Neutrophil (primary cell): ENCODE results near the gene ME3.
"Not testable (repeated sequence)": the region's sequence is repeated elsewhere in the genome, so short reads cannot be mapped to it uniquely, and the experiment has no call there.

Source experiments
- H3K27ac ChIP-seq: fragments of 200-600 bp; sonication (generic); 2 replicates; pipeline ENCODE4 v1.5.1; 2016; ENCODE audit warnings: mild to moderate bottlenecking, moderate library complexity
- H3K27me3 ChIP-seq: fragments of 200-600 bp; sonication (generic); 2 replicates; pipeline ENCODE4 v1.6.0; 2016; ENCODE audit warnings: mild to moderate bottlenecking
- H3K36me3 ChIP-seq: fragments of 200-600 bp; sonication (generic); 2 replicates; pipeline ENCODE4 v1.5.1; 2017
- H3K4me1 ChIP-seq, 2 experiments: fragments of 200-600 bp in 1 of 2; sonication (generic) in 1 of 2; 1 replicate in 1 of 2; 2 replicates in 1 of 2; pipeline versions ENCODE4 v1.5.1 to v1.6.1; 2013 to 2016; ENCODE audit warnings: low read depth in 1 of 2, low read length in 1 of 2, mild to moderate bottlenecking in 1 of 2, moderate library complexity in 1 of 2; ENCODE audit not compliant: control insufficient read depth in 1 of 2, insufficient read depth in 1 of 2
- H3K4me3 ChIP-seq, 2 experiments: fragments of 200-600 bp in 1 of 2; sonication (generic) in 1 of 2; 1 replicate in 1 of 2; 2 replicates in 1 of 2; pipeline ENCODE4 v1.5.1; 2013 to 2016; ENCODE audit warnings: low read depth in 1 of 2, low read length in 1 of 2, mild to moderate bottlenecking in 1 of 2, moderate library complexity in 1 of 2
- H3K9me3 ChIP-seq: fragments of 200-600 bp; sonication (generic); 2 replicates; pipeline ENCODE4 v1.5.1; 2016
- TF ChIP-seq, protein P1 (sequence below): fragments of 200-600 bp; sonication (generic); IDR thresholded peaks from 2 replicates; pipeline ENCODE4 v1.5.1; 2016; ENCODE audit warnings: antibody characterized with exemption

The ME3 gene

DNA sequence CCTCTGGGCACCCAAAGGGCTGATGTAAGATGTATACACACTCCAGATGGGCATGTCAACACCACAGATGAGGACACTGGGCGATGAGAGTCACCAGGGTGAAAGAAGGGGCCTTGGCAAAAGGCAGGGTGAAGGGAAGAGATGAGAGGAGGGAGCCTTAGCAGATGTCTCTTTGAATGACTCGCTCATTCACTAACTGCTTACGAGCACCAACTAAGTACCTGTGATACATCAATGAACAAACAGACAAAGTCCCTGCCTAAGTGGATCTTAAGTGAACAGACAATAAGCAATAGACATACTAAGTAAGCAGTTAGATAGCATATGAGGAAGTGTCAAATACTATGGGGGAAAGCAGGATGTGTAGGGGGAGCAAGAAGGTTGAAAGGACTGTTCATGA, 7.5 kb downstream of the ME3 start:
- H3K27ac ChIP-seq, result no peak overlapping the region
- H3K4me3 ChIP-seq, result no peak overlapping the region
- TF ChIP-seq, protein P1, sequence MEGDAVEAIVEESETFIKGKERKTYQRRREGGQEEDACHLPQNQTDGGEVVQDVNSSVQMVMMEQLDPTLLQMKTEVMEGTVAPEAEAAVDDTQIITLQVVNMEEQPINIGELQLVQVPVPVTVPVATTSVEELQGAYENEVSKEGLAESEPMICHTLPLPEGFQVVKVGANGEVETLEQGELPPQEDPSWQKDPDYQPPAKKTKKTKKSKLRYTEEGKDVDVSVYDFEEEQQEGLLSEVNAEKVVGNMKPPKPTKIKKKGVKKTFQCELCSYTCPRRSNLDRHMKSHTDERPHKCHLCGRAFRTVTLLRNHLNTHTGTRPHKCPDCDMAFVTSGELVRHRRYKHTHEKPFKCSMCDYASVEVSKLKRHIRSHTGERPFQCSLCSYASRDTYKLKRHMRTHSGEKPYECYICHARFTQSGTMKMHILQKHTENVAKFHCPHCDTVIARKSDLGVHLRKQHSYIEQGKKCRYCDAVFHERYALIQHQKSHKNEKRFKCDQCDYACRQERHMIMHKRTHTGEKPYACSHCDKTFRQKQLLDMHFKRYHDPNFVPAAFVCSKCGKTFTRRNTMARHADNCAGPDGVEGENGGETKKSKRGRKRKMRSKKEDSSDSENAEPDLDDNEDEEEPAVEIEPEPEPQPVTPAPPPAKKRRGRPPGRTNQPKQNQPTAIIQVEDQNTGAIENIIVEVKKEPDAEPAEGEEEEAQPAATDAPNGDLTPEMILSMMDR, result no peak
- peaks cover 14% of the 10 kb centered on the region for H3K27me3 ChIP-seq
- H3K4me1 ChIP-seq, result no peaks in the 10 kb centered on the region
- H3K36me3 ChIP-seq, result no peaks in the 10 kb centered on the region
- H3K9me3 ChIP-seq, result no peaks in the 10 kb centered on the region

DNA sequence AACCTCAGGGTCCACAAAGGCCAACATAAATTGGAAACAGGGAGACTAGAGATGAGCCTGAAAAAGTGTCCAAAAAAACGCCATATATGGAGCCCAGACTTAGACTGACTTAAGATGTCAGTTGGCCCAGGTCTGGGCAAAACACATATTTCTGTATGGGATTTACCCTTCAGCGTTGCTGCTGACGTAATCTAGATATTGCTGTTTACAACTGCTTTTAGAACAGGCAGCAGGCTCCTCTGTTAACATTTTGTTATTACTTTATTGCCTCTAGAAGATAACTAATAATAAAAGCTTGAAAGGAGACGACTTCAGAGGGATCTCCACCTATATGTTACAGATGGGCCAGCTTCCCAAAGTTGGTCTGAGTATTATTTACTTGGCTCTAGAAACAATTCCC, 8.7 kb downstream of the ME3 start:
- H3K27me3 ChIP-seq, result peaks cover 3% of the 10 kb centered on the region
- H3K4me3 ChIP-seq, result no peak overlapping the region
- H3K4me1 ChIP-seq, result no peaks in the 10 kb centered on the region
- H3K9me3 ChIP-seq, result no peaks in the 10 kb centered on the region
- no peaks in the 10 kb centered on the region for H3K36me3 ChIP-seq
- TF ChIP-seq, protein P1, result no peak
- no peak overlapping the region for H3K27ac ChIP-seq

DNA sequence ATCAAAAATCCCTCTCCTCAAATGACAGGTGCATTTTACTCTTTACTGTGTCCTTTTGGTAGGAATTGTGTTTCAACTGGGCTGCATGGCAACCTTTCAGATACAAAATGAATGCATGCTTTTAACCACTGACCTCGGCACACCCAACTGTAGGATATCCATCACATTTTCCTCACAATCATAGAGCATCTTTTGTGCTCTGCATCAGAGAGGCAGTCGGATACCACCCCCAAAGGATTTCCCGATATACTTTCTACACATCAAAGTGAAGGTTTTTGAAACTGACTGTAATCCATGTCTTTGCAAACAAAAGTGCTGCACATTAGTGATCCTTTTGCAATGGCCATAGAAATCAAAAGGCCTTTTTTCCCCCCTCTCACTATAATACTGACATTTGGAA, 9.1 kb downstream of the ME3 start:
- no peaks in the 10 kb centered on the region for H3K27me3 ChIP-seq
- no peak overlapping the region for H3K4me3 ChIP-seq
- no peaks in the 10 kb centered on the region for H3K9me3 ChIP-seq
- TF ChIP-seq, protein P1, result no peak
- H3K36me3 ChIP-seq, result no peaks in the 10 kb centered on the region
- H3K27ac ChIP-seq, result no peak overlapping the region
- no peaks in the 10 kb centered on the region for H3K4me1 ChIP-seq

DNA sequence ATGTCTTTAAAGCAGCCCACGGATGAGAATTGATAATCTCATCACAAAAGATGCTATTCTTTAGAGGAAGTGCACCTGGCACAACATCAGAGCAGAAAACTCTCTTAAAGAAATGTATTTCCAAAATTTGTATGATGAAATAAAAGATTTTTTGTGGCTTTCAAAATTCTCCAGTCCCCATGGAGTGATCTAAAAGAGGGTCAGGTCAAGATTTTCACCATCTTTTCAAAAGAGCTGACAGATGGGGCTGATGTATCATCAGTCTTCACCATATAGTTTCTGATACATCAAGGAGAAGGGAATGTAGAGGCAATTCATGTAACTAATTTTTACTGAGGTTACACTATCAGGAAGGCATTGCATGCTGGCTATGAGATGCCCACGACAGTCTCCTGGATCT, 11.7 kb downstream of the ME3 start:
- no peak overlapping the region for H3K4me3 ChIP-seq
- no peaks in the 10 kb centered on the region for H3K4me1 ChIP-seq
- no peaks in the 10 kb centered on the region for H3K27me3 ChIP-seq
- H3K27ac ChIP-seq, result no peak overlapping the region
- TF ChIP-seq, protein P1, result no peak
- no peaks in the 10 kb centered on the region for H3K36me3 ChIP-seq
- no peaks in the 10 kb centered on the region for H3K9me3 ChIP-seq

DNA sequence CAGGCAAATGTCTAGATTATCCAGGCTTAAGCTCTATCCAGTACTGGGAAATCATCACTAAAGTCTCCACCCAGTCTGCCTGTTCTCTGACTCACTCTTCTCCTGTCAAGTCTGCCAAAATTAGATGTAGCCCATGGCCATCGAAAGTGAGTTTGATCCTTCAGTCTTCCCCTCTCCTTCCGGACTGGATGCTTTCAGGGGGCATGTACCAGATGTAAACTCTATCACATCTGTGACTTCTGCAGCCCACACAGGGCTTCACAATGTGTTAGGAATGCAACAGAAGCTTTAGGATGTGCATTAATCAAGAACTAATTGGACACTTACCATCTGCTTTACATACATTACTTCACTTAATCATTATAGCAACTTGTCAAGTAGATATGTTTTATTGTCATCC, 12.3 kb downstream of the ME3 start:
- TF ChIP-seq, protein P1, result no peak
- no peaks in the 10 kb centered on the region for H3K9me3 ChIP-seq
- no peaks in the 10 kb centered on the region for H3K27me3 ChIP-seq

DNA sequence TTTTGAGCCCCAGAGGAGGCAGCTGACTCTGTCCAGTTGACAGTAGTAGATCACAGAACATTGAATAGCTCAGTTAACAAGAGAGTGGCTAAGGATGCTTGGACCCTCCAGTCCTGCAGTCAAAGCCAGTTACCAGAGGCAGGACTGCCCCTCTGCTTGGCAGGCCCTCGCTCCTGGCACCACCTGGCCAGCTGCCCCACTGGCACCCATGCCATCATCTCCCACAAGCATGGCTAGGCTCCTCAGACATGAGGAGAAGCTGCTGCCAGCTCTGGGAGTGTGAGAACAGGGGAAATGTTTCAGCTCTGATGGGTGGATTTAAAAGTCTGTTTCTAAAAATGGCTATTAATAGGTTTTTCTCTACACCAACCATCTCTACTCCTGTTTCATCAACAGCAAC, 13.9 kb downstream of the ME3 start:
- H3K36me3 ChIP-seq, result no peaks in the 10 kb centered on the region
- no peaks in the 10 kb centered on the region for H3K4me1 ChIP-seq
- H3K4me3 ChIP-seq, result no peak overlapping the region
- H3K27me3 ChIP-seq, result no peaks in the 10 kb centered on the region
- H3K27ac ChIP-seq, result no peak overlapping the region
- H3K9me3 ChIP-seq, result no peaks in the 10 kb centered on the region
- TF ChIP-seq, protein P1, result no peak

More for the DNA sequence above, 12.3 kb downstream of the ME3 start:
- Histone ChIP-seq H3K27ac (no peak overlapping the region), H3K36me3 (no peaks in the 10 kb centered on the region), H3K4me1 (no peaks in the 10 kb centered on the region), H3K4me3 (no peak overlapping the region)

DNA sequence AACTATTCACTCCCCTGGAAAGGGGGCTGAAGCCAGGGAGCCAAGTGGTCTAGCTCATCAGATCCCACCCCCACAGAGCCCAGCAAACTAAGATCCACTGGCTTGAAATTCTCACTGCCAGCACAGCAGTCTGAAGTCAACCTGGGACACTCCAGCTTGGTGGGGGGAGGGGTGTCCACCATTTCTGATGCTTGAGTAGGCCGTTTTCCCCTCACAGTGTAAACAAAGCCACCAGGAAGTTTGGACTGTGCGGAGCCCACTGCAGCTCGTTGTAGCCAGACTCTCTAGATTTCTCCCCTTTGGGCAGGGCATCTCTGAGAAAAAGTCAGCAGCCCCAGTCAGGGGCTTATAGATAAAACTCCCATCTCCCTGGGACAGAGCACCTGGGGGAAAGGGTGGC, 27.2 kb downstream of the ME3 start:
- not testable (repeated sequence) for H3K4me3 ChIP-seq, H3K36me3 ChIP-seq, H3K4me1 ChIP-seq, H3K27me3 ChIP-seq, H3K27ac ChIP-seq, H3K9me3 ChIP-seq
